Measurements from ENCODE around the gene HEPHL1.
A peak's percentile ranks its signal among the peaks of the same experiment; 100 is the strongest.
"Not testable (repeated sequence)": the region's sequence is repeated elsewhere in the genome, so short reads cannot be mapped to it uniquely, and the experiment has no call there.

HEPHL1 gene, protein sequence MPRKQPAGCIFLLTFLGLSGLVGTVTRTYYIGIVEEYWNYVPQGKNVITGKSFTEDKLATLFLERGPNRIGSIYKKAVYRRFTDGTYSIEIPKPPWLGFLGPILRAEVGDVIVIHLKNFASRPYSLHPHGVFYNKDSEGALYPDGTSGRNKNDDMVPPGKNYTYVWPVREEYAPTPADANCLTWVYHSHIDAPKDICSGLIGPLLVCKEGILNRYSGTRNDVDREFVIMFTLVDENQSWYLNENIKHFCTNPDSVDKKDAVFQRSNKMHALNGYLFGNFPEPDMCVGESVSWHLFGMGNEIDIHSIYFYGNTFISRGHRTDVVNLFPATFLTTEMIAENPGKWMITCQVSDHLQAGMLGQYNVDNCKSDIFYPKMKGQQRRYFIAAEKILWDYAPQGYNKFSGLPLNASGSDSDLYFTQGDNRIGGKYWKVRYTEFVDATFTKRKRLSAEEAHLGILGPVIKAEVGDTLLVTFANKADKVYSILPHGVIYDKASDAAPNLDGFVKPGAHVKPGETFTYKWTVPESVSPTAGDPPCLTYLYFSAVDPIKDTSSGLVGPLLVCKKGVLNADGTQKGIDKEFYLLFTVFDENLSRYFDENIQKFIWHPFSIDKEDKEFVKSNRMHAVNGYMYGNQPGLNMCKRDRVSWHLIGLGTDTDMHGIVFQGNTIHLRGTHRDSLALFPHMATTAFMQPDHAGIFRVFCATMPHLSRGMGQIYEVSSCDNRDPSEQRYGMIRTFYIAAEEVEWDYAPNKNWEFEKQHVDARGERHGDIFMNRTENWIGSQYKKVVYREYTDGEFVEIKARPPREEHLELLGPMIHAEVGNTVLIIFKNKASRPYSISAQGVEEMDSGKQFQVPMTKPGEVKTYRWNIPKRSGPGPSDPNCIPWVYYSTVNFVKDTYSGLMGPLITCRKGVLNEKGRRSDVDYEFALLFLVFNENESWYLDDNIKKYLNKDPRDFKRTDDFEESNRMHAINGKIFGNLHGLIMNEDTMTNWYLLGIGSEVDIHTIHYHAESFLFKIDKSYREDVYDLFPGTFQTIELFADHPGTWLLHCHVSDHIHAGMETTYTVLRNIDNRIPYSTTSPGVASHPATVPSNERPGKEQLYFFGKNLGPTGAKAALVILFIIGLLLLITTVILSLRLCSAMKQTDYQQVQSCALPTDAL

DNA sequence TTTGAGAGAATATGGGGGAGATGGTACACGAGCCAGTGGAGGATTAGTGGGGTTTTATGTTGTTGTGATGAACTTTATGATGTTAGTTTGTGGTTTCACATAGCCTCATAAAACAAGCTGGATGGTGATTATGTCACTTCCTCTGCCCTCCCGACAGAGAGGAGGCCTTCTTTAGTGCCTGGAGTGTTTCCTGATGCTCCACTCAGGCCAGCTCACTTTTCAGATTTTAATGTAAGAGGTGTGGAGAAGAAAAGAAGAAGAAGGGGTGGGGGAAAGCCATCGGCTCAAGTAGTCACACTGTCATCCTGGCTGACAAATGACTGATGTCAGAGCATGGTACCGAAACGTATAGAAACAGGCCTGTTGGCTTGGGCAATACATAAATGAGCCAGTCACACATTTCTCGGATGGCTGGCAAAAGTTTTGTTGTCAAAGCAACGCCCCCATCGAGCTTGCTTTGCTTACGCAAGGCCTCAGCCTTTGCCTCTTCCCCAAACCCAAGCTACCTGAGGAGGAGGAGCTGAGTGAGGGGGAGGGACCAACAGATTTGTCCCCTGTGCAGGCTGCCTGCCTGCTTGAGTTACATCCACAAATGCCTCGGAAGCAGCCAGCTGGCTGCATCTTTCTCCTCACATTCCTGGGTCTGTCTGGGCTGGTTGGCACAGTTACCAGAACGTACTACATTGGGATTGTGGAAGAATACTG lies at the start of gene HEPHL1:
Gene HEPHL1, plus strand, starts transcription at position 578 of the 705 bp plus-strand sequence. Its CDS starts 15 bp downstream, at position 593.
- no peak for DNase-seq
- H3K4me1 Mint-ChIP-seq, result peaks cover 12% of the 10 kb centered on the region
- H3K4me3 Mint-ChIP-seq, result no peak within 1 kb of the TSS
- H3K9me3 Mint-ChIP-seq, result no peaks in the 10 kb centered on the region
- H3K27me3 Mint-ChIP-seq (ENCODE audit: low read depth, poor library complexity), result peaks cover 5% of the 10 kb centered on the region
- H3K36me3 Mint-ChIP-seq (ENCODE audit: low read depth), result no peaks in the 10 kb centered on the region
- TF ChIP-seq, protein P1, sequence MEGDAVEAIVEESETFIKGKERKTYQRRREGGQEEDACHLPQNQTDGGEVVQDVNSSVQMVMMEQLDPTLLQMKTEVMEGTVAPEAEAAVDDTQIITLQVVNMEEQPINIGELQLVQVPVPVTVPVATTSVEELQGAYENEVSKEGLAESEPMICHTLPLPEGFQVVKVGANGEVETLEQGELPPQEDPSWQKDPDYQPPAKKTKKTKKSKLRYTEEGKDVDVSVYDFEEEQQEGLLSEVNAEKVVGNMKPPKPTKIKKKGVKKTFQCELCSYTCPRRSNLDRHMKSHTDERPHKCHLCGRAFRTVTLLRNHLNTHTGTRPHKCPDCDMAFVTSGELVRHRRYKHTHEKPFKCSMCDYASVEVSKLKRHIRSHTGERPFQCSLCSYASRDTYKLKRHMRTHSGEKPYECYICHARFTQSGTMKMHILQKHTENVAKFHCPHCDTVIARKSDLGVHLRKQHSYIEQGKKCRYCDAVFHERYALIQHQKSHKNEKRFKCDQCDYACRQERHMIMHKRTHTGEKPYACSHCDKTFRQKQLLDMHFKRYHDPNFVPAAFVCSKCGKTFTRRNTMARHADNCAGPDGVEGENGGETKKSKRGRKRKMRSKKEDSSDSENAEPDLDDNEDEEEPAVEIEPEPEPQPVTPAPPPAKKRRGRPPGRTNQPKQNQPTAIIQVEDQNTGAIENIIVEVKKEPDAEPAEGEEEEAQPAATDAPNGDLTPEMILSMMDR (IDR thresholded peaks at IDR 0.05), result no peak
- peak within 1 kb of the TSS; percentile 86 for H3K27ac Mint-ChIP-seq

DNA sequence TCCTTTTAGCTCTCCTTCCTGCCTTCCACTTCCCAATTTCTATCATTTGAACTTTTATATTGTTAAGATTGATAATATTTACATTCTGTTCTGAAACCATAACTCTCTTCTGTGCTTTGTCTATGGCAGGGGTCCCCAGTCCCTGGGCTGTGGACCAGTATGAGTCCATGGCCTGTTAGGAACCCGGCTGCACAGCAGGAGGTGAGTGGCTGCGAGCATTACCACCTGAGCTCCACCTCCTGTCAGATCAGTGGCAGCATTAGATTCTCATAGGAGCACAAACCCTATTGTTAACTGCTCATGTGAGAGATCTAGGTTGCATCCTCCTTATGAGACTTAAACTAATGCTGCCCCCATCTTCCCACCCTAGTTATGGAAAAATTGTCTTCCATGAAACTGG lies 48.4 kb upstream of the HEPHL1 start:
- H3K27me3 Mint-ChIP-seq (ENCODE audit: low read depth, poor library complexity), result peaks cover 10% of the 10 kb centered on the region
- H3K36me3 Mint-ChIP-seq (ENCODE audit: low read depth), result no peaks in the 10 kb centered on the region
- no peak overlapping the region for H3K27ac Mint-ChIP-seq
- H3K4me3 Mint-ChIP-seq, result no peak overlapping the region
- H3K4me1 Mint-ChIP-seq, result no peaks in the 10 kb centered on the region
- TF ChIP-seq, protein P1 (IDR thresholded peaks at IDR 0.05), result no peak
- DNase-seq, result no peak
- H3K9me3 Mint-ChIP-seq, result peaks cover 30% of the 10 kb centered on the region

DNA sequence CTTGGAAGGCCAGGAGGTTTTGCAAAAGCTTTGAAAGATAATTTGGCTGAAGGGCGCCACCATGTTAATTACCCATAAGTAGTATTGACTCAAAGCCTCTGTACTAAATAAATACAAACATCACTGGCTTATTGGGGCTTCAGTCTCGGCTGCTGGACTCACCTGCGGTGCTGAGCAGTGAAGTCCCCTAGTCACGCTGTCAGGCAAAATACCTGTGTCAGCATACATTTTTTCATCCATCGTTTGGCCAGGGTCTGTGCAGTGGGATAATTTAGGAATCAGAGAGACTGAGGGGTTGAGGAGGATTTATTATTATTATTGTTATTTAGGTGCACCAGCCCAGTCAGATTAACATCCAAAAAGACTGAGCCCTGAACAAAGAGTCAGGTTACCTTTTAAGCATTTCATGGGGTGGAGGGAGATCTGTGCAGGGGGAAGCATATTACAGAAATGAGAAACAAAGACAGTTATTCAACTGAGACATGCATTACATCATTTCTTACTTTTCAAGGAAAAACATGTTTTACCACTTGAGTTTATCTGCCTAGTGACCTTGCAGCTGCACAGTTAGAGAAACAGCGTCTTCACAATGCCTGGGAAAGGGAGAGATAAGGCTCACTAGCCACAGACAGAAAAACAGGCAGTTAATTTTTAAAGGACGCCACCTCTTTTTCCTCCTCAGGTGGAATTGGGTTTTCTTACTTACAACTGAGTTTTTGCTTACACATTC lies 47.7 kb upstream of the HEPHL1 start:
- DNase-seq; H3K4me3 Mint-ChIP-seq; H3K27me3 Mint-ChIP-seq (ENCODE audit: low read depth, poor library complexity); H3K4me1 Mint-ChIP-seq; H3K27ac Mint-ChIP-seq; H3K36me3 Mint-ChIP-seq (ENCODE audit: low read depth): not testable (repeated sequence)
- peaks cover 30% of the 10 kb centered on the region for H3K9me3 Mint-ChIP-seq

GRCh38 chr11:93974759-93975158 lies 46.4 kb upstream of the HEPHL1 start:
- H3K4me3 Mint-ChIP-seq, result no peak overlapping the region
- H3K4me1 Mint-ChIP-seq, result no peaks in the 10 kb centered on the region
- peaks cover 10% of the 10 kb centered on the region for H3K27me3 Mint-ChIP-seq (ENCODE audit: low read depth, poor library complexity)
- TF ChIP-seq, protein P1 (IDR thresholded peaks at IDR 0.05), result no peak
- H3K9me3 Mint-ChIP-seq, result peaks cover 38% of the 10 kb centered on the region
- no peak for DNase-seq
- H3K27ac Mint-ChIP-seq, result no peak overlapping the region
- H3K36me3 Mint-ChIP-seq (ENCODE audit: low read depth), result no peaks in the 10 kb centered on the region

- H3K27ac Mint-ChIP-seq; H3K4me1 Mint-ChIP-seq; H3K4me3 Mint-ChIP-seq; DNase-seq; H3K36me3 Mint-ChIP-seq (ENCODE audit: low read depth): not testable (repeated sequence)
- Mint-ChIP-seq H3K9me3 (peaks cover 39% of the 10 kb centered on the region), H3K27me3 (ENCODE audit: low read depth, poor library complexity) (peaks cover 14% of the 10 kb centered on the region)
Measured at GRCh38 chr11:93976577-93977254, 44.4 kb upstream of the HEPHL1 start.
